Pancreas (tissue), 10 donors: ENCODE measurements around the gene CEP350. TPM values are rescaled to one million over a fixed set of nuclear protein-coding genes. Genes with fewer than 3 reads are reported as not detected.
A peak's percentile ranks its signal among the peaks of the same experiment; 100 is the strongest.

Source experiments
- ATAC-seq, 4 donors: fragments of 200-7000 bp; cut with Tn5 transposase; one replicate each; pipeline versions ENCODE4 v1.8.0 to v1.9.1; 2020; ENCODE audit warnings: mild to moderate bottlenecking in 4 of 4, moderate library complexity in 4 of 4
- DNase-seq, 6 donors: peaks; one replicate each; pipeline ENCODE4 v3.0.0-alpha.2; 2020
- FAIRE-seq: peaks from 2 replicates; lab custom pipeline; 2012; peaks lifted over from hg19 to GRCh38; lab: Jason Lieb, UNC
- H3K27ac ChIP-seq, 4 donors: fragments of 200-600 bp; sonication (generic); 1 replicate in 3 of 4; 2 replicates in 1 of 4; pipeline versions ENCODE4 v1.5.0 to v1.8.0; 2020
- H3K27me3 ChIP-seq, 4 donors: fragments of 200-600 bp; one replicate each; pipeline ENCODE4 v1.8.0; 2021
- H3K36me3 ChIP-seq, 3 donors: fragments of 200-600 bp; sonication (generic) in 1 of 3; one replicate each; pipeline versions ENCODE4 v1.5.0 to v1.8.0; 2020 to 2021
- H3K4me1 ChIP-seq, 3 donors: fragments of 200-600 bp; one replicate each; pipeline ENCODE4 v1.8.0; 2021
- H3K4me3 ChIP-seq, 4 donors: fragments of 200-600 bp; sonication (generic) in 2 of 4; one replicate each; pipeline versions ENCODE4 v1.5.0 to v1.8.0; 2020 to 2021
- H3K9me3 ChIP-seq, 4 donors: fragments of 200-600 bp; one replicate each; pipeline ENCODE4 v1.8.0; 2021
- CTCF ChIP-seq, 4 donors: fragments of 200-600 bp; sonication (generic) in 3 of 4; IDR thresholded peaks; one replicate each; pipeline versions ENCODE4 v1.5.0 to v1.8.0; 2021; ENCODE audit warnings: antibody characterized with exemption in 4 of 4
- WGBS, 2 donors: extraction: QIAGEN DNeasy Blood & Tissue Kit; methylation state at CpG; one replicate each; pipeline ENCODE4 v1.1.7; 2013; 5-methylcytosine and 5-hydroxymethylcytosine counted together
- intact Hi-C, 3 donors: fragments of 100-400 bp; cut with DNase I; formaldehyde crosslinking; loops; one replicate each; pipeline versions ENCODE4 v1.11.1 to v1.14.2; 2022
- polyA plus RNA-seq, 2 donors: library from polyadenylated mRNA; stranded (reverse); fragments of 200-250 nt; gene quantifications; one replicate each; pipeline ENCODE4 v1.2.3, GENCODE V29; 2013
- total RNA-seq, 6 donors: library from RNA; stranded (reverse); fragmentation: NEBNext Ultra II Directional in 4 of 6; extraction: Animal tissue kit (Norgen Biotek cat#: 25700) in 4 of 6; gene quantifications; one replicate each; pipeline versions ENCODE4 v1.2.1 to v1.2.4, GENCODE V29; 2021 to 2023
- donor health status: healthy with polysubstance abuse.
- donor health status: DM: no; HTN: no; CAD: no; lungs with moderate emphysema.
- donor health status: DM: no; HTN: no; CAD: no.
- donor health status: control.
- donor health status: control.
- donor health status: Bipolar disorder and iron deficiency.
- donor health status: DM: yes; HTN: yes; CAD: no.
- donor health status: DM: no; HTN: no; CAD: no.
- donor health status: DM: no; HTN: no; CAD: no.
- donor health status: DM: yes; HTN: yes; CAD: no.

CEP350 gene
- total and polyA plus RNA-seq, 8 donors = 4.6 to 30.8 (median 21.4) TPM

GRCh38 chr1:179933219-179933618 is 21.4 kb upstream of the CEP350 start:
- Histone ChIP-seq H3K9me3 (no peaks in the 10 kb centered on the region), H3K36me3 (no peaks in the 10 kb centered on the region), H3K4me3 (no peak overlapping the region), H3K27ac (no peak overlapping the region), H3K4me1 (peaks cover 5 to 9% (median 7%) of the 10 kb centered on the region in 3 donors), H3K27me3 (no peaks in the 10 kb centered on the region)
- no peak for TF ChIP-seq CTCF (IDR thresholded peaks at IDR 0.05)
- no peak for FAIRE-seq
- ATAC-seq = no peak
- intact Hi-C loops = no loop called here
- WGBS, 2 donors = 83 to 86% methylated on average over 2 of the region's 2 CpGs
- DNase-seq = no peak

GRCh38 chr1:179935909-179936496 is 18.6 kb upstream of the CEP350 start:
- FAIRE-seq (no peak), ATAC-seq (no peak), DNase-seq (no peak)
- WGBS, 2 donors = 54 to 67% methylated on average over 1 of the region's 1 CpG
- Histone ChIP-seq H3K4me1 (peaks cover 0 to 14% (median 0%) of the 10 kb centered on the region in 3 donors), H3K9me3 (no peaks in the 10 kb centered on the region), H3K27me3 (no peaks in the 10 kb centered on the region), H3K4me3 (no peak overlapping the region), H3K27ac (no peak overlapping the region), H3K36me3 (no peaks in the 10 kb centered on the region)
- TF ChIP-seq CTCF (IDR thresholded peaks at IDR 0.05) = no peak
- intact Hi-C loops = no loop called here

- FAIRE-seq = no peak
Measured at GRCh38 chr1:179937668-179938254, 16.8 kb upstream of the CEP350 start.

GRCh38 chr1:179938752-179939151 is 15.9 kb upstream of the CEP350 start:
- FAIRE-seq (no peak), ATAC-seq (peak in 1 of 4 donors; percentile 22), DNase-seq (no peak)
- Histone ChIP-seq H3K9me3 (no peaks in the 10 kb centered on the region), H3K4me3 (no peak overlapping the region), H3K27me3 (no peaks in the 10 kb centered on the region), H3K4me1 (peaks cover 0 to 10% (median 0%) of the 10 kb centered on the region in 3 donors), H3K27ac (no peak overlapping the region), H3K36me3 (no peaks in the 10 kb centered on the region)
- intact Hi-C loops = no loop called here
- 28 to 29% methylated on average over 2 of the region's 2 CpGs for WGBS, 2 donors
- no peak for TF ChIP-seq CTCF (IDR thresholded peaks at IDR 0.05)

More at GRCh38 chr1:179937668-179938254, 16.8 kb upstream of the CEP350 start:
- no peak for DNase-seq
- Histone ChIP-seq H3K36me3 (no peaks in the 10 kb centered on the region), H3K27ac (no peak overlapping the region), H3K4me1 (peaks cover 0 to 10% (median 0%) of the 10 kb centered on the region in 3 donors), H3K9me3 (no peaks in the 10 kb centered on the region), H3K4me3 (no peak overlapping the region), H3K27me3 (no peaks in the 10 kb centered on the region)
- ATAC-seq = no peak
- intact Hi-C loops = no loop called here
- no peak for TF ChIP-seq CTCF (IDR thresholded peaks at IDR 0.05)

- Histone ChIP-seq H3K4me3 (no peak overlapping the region), H3K36me3 (no peaks in the 10 kb centered on the region), H3K27me3 (no peaks in the 10 kb centered on the region), H3K9me3 (no peaks in the 10 kb centered on the region), H3K27ac (no peak overlapping the region), H3K4me1 (peaks cover 0 to 10% (median 0%) of the 10 kb centered on the region in 3 donors)
- DNase-seq (no peak), ATAC-seq (no peak), FAIRE-seq (no peak)
- WGBS, 2 donors = 95 to 100% methylated on average over 1 of the region's 1 CpG
- TF ChIP-seq CTCF (IDR thresholded peaks at IDR 0.05) = no peak
- intact Hi-C loops = no loop called here
Measured at GRCh38 chr1:179939941-179940340, 14.7 kb upstream of the CEP350 start.
